HFFc6 (cell line): ENCODE data around the gene LOXL3. TPM values are rescaled to one million over a fixed set of nuclear protein-coding genes. Genes with fewer than 3 reads are reported as not detected.
A peak's percentile ranks its signal among the peaks of the same experiment; 100 is the strongest.

Experiments
- DNase-seq: peaks from one replicate; pipeline ENCODE4 v3.0.0-alpha.2; 2018
- H3K27ac Mint-ChIP-seq: 2 replicates; pipeline ENCODE4 v1.8.0; 2020; ENCODE audit warnings: mild to moderate bottlenecking, mixed read lengths
- H3K27me3 Mint-ChIP-seq: 2 replicates; pipeline ENCODE4 v1.8.0; 2021; ENCODE audit warnings: mild to moderate bottlenecking, moderate library complexity, mixed read lengths; ENCODE audit not compliant: insufficient read depth
- H3K36me3 Mint-ChIP-seq: 2 replicates; pipeline ENCODE4 v1.8.0; 2021; ENCODE audit warnings: low read depth, mixed read lengths
- H3K4me1 Mint-ChIP-seq: 2 replicates; pipeline ENCODE4 v1.8.0; 2020; ENCODE audit warnings: low read depth, mixed read lengths
- H3K4me3 Mint-ChIP-seq: 2 replicates; pipeline ENCODE4 v1.8.0; 2020; ENCODE audit warnings: mild to moderate bottlenecking, moderate library complexity, mixed read lengths
- H3K9me3 Mint-ChIP-seq: 2 replicates; pipeline ENCODE4 v1.8.0; 2020; ENCODE audit warnings: mild to moderate bottlenecking, mixed read lengths
- total RNA-seq, 6 experiments: library from RNA; stranded (reverse); fragmentation: NEBNext Ultra II Directional; extraction: Animal tissue kit (Norgen Biotek cat#: 25700); gene quantifications; 2 replicates in 1 of 6; 3 replicates in 5 of 6; pipeline ENCODE4 v1.2.3, GENCODE V29; 2021
- TF ChIP-seq, protein P1 (sequence below): fragments of 200-600 bp; sonication (generic); IDR thresholded peaks from 2 replicates; pipeline ENCODE4 v1.5.0; 2021; ENCODE audit warnings: antibody characterized with exemption, mild to moderate bottlenecking

Gene LOXL3
- total RNA-seq, 6 experiments from 2014 or later: 59.4 to 76.5 (median 64.1) TPM

DNA sequence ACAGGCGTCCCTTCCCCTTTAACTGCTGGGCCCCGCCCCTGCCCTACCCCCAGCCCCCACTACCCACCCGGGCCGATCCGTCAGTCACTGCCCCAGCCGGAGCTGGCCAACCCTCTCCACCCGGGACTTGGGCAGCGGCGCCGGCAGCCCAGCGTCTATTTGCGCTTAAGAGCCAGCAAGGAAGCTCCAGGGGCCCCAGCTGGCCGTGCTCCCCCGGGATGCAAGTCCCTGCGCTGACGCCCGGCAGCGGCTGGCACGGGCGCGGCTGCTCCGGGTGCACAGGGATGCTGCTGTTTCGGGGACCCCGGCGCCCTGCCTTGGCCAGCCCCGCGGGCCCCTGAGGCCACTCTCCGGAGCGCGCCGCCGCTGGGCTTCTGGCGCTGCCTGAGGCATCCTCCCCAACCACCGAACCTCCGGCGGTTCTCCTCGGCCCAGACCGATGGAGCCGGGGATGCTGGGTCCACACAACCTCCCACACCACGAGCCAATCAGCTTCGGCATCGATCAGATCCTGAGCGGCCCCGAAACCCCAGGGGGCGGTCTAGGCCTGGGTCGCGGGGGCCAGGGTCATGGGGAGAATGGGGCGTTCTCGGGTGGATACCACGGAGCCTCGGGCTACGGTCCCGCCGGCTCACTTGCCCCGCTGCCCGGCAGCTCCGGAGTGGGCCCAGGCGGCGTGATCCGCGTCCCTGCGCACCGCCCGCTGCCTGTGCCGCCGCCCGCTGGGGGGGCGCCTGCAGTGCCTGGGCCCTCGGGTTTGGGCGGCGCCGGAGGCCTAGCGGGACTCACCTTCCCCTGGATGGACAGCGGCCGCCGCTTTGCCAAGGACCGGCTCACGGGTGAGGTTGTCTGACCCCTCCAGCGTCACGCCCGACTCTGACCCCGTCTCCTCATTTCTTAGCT, 39.1 kb downstream of the LOXL3 start, which contains the start of gene TLX2:
TLX2 (plus strand) TSS at position 83 of the 903 bp plus-strand sequence; CDS start at position 440, 357 bp downstream.
- Mint-ChIP-seq H3K36me3 (peaks cover 5% of the 10 kb centered on the region; the same call in 1 of the 2 replicates), H3K9me3 (no peaks in the 10 kb centered on the region), H3K4me1 (peaks cover 15% of the 10 kb centered on the region), H3K27me3 (peaks cover 46% of the 10 kb centered on the region), H3K27ac (no peak within 1 kb of the TSS), H3K4me3 (peak within 1 kb of the TSS; percentile 38; the same call in 1 of the 2 replicates)
- TF ChIP-seq, protein P1, sequence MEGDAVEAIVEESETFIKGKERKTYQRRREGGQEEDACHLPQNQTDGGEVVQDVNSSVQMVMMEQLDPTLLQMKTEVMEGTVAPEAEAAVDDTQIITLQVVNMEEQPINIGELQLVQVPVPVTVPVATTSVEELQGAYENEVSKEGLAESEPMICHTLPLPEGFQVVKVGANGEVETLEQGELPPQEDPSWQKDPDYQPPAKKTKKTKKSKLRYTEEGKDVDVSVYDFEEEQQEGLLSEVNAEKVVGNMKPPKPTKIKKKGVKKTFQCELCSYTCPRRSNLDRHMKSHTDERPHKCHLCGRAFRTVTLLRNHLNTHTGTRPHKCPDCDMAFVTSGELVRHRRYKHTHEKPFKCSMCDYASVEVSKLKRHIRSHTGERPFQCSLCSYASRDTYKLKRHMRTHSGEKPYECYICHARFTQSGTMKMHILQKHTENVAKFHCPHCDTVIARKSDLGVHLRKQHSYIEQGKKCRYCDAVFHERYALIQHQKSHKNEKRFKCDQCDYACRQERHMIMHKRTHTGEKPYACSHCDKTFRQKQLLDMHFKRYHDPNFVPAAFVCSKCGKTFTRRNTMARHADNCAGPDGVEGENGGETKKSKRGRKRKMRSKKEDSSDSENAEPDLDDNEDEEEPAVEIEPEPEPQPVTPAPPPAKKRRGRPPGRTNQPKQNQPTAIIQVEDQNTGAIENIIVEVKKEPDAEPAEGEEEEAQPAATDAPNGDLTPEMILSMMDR: no peak
- DNase-seq: no peak

DNA sequence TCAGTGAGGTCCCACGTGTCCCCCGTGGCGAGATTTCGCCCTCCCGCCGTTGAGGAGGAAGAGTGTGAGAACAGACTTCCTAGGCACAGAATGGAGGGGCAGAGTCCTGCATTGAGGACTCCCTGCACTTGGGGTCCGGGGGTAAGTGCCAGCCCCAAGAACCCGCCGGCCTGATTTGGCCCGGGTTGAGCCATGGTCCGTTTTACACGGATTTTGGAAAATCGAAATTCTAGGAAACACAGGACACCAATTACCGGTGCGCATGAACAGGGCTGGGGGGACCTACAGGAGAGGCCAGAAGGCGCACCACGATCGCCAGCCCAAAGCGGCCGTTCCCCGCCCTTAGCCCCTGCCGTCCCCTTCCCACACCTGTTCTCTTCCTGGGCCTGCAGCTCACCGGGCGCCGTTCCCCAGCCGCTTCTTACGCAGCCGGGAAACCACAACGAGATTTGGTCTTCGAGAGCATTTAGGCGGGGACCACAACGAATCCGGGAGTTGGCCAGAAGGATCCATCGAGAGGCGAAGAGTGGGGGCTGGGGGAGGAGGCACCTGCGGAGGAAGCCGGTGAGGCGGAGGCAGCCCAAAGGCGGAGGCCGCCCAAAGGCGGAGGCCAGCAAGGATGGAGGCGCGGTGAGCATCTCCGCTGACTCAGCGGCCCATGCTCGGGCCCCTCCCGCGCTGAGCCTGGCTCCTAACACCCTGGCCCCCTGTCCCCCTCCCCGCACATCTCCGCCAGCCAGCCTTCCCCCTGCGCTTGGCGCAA, 40.0 kb downstream of the LOXL3 start:
- Mint-ChIP-seq H3K27me3 (peaks cover 42% of the 10 kb centered on the region), H3K27ac (no peak overlapping the region), H3K9me3 (no peaks in the 10 kb centered on the region), H3K36me3 (peaks cover 5% of the 10 kb centered on the region; the same call in 1 of the 2 replicates), H3K4me3 (peak overlapping the region; percentile 38; the same call in 1 of the 2 replicates), H3K4me1 (peaks cover 17% of the 10 kb centered on the region)
- DNase-seq: no peak
- TF ChIP-seq, protein P1: no peak

DNA sequence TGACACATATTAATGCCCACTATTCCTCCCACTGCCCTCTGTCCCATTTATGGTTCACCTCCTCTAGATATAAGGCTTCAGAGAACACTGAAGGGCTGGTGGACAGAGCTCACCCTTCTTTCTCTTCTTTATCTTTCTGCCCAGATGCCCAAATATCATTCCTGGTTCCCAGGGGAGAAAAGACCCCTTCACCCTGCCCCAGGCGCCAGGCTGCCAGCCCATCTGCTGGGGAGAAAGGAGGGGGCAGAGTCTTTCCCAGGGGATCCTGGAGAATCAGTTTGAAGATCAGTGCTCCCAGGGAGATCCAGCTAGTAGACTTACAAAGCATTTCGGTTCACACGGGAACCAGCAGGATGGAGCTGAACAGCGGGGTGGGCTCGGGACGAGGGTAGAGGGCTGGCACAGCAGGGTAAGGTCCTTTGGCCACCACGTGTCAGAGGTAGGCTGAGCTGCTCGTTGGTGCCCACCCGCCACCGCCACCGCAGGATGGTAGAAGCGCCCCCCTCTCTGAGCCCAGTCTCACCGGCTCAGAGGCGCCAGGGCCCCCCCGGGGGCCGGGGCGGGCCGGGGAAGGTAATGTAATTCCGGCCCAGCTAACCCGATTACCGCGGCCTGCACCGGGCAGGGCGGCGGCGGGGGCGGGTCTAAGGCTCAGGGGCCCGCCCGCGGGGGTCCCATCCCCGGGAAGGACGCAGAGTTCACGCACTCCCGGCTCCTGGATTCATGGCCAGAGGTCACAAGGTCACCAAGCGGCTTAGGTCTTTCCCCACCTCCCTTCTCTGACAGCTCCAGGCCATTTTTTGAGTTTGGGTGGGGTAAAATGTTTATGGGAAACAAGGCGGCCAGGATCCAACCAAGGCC, 40.8 kb downstream of the LOXL3 start:
- Mint-ChIP-seq H3K4me1 (peaks cover 25% of the 10 kb centered on the region), H3K27me3 (peaks cover 42% of the 10 kb centered on the region), H3K9me3 (no peaks in the 10 kb centered on the region), H3K27ac (no peak overlapping the region), H3K36me3 (peaks cover 5% of the 10 kb centered on the region; the same call in 1 of the 2 replicates), H3K4me3 (no peak overlapping the region)
- TF ChIP-seq, protein P1: no peak
- no peak for DNase-seq

DNA sequence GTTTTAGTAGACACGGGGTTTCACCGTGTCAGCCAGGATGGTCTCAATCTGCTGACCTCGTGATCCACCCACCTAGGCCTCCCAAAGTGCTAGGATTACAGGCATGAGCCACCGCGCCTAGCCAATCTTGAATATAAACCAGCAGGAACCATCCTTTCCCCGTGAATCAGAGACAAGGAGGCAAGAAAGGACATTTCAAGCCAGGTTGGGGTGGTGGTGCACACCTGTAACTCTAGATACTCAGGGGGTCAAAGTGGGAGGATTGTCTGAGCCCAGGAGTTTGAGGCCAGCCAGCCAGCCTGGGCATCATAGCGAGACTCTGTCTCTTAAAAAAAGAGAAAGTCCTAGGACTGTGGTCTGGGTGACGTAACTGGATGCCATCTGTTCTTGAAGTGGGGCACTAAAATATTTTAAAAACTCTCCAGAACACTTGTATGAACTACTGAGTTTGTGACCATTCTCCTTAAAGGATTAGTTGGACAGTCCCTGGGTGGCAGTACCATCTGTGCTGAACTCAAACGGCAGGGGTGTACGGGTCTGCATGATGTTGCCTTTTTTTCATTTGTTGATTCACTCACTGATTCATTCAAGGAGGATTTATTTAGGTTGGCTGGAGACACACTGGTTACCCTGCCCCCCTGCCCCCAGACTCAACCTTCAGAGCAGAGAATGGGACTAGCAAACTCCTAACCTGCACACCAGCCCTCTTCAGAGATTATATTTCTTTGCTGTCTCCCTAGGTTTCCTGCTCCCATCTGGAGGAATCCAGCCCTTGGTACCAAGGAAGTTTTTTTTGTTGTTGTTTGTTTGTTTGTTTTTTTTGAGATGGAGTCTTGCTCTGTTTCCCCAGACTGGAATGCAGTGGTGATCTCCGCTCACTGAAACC, 42.4 kb downstream of the LOXL3 start:
- no peak overlapping the region; the same call in 1 of the 2 replicates for H3K4me3 Mint-ChIP-seq
- H3K9me3 Mint-ChIP-seq: no peaks in the 10 kb centered on the region
- no peak for DNase-seq
- H3K36me3 Mint-ChIP-seq: peaks cover 6% of the 10 kb centered on the region
- H3K27ac Mint-ChIP-seq: no peak overlapping the region
- peaks cover 29% of the 10 kb centered on the region for H3K27me3 Mint-ChIP-seq
- H3K4me1 Mint-ChIP-seq: peaks cover 33% of the 10 kb centered on the region
- TF ChIP-seq, protein P1: no peak
